ENCODE measurements around the gene ATRNL1.

- TF ChIP-seq POLR2A (IDR thresholded peaks at IDR 0.05; ENCODE audit: control extremely low read depth in 1 of 2, low read depth in 2 of 2, low read length in 2 of 2) = no peak
- TF ChIP-seq ZNF274 (IDR thresholded peaks at IDR 0.05; ENCODE audit: borderline replicate concordance, extremely low read depth, low read length) = no peak
- TF ChIP-seq, protein P1, sequence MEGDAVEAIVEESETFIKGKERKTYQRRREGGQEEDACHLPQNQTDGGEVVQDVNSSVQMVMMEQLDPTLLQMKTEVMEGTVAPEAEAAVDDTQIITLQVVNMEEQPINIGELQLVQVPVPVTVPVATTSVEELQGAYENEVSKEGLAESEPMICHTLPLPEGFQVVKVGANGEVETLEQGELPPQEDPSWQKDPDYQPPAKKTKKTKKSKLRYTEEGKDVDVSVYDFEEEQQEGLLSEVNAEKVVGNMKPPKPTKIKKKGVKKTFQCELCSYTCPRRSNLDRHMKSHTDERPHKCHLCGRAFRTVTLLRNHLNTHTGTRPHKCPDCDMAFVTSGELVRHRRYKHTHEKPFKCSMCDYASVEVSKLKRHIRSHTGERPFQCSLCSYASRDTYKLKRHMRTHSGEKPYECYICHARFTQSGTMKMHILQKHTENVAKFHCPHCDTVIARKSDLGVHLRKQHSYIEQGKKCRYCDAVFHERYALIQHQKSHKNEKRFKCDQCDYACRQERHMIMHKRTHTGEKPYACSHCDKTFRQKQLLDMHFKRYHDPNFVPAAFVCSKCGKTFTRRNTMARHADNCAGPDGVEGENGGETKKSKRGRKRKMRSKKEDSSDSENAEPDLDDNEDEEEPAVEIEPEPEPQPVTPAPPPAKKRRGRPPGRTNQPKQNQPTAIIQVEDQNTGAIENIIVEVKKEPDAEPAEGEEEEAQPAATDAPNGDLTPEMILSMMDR (IDR thresholded peaks at IDR 0.05; ENCODE audit: control extremely low read depth in 1 of 3, insufficient read depth in 1 of 3, low read depth in 1 of 3, low read length in 3 of 3) = no peak
- no peak for TF ChIP-seq ATF3 (IDR thresholded peaks at IDR 0.05; ENCODE audit: insufficient read depth, low read depth, low read length)
- no peak for TF ChIP-seq JUND (IDR thresholded peaks at IDR 0.05; ENCODE audit: low read length)
- no peak for TF ChIP-seq SP1 (IDR thresholded peaks at IDR 0.05; ENCODE audit: low read depth, low read length)
- TF ChIP-seq POLR2AphosphoS5 (IDR thresholded peaks at IDR 0.05; ENCODE audit: low read depth, low read length) = no peak
- no peak for TF ChIP-seq KDM5A (IDR thresholded peaks at IDR 0.05; ENCODE audit: low read length)
Observed at GRCh38 chr10:115628616-115629015, 535.5 kb downstream of the ATRNL1 start.

Measured in H1 (cell line).